WERI-Rb-1 (cell line): Measurements from ENCODE around the gene LYSMD1.

Experiments
- DNase-seq: peaks from one replicate; pipeline ENCODE4 v3.0.0-alpha.2; 2020
- H3K27ac ChIP-seq: fragments of 250-450 bp; sonication (Bioruptor Pico); 2 replicates; pipeline ENCODE4 v1.5.1; 2020; ENCODE audit warnings: mild to moderate bottlenecking, moderate library complexity
- H3K27me3 ChIP-seq: fragments of 250-450 bp; sonication (Bioruptor Pico); 2 replicates; pipeline ENCODE4 v1.5.1; 2021; ENCODE audit warnings: mild to moderate bottlenecking, low read depth, moderate library complexity; ENCODE audit not compliant: insufficient read depth, severe bottlenecking
- H3K36me3 ChIP-seq: fragments of 250-450 bp; sonication (Bioruptor Pico); 2 replicates; pipeline ENCODE4 v1.5.1; 2020; ENCODE audit warnings: mild to moderate bottlenecking, moderate library complexity
- H3K4me3 ChIP-seq: 2 replicates; pipeline ENCODE4 v1.5.1; 2011; ENCODE audit warnings: low read depth, mild to moderate bottlenecking, control low read depth, low read length
- H3K9me3 ChIP-seq: fragments of 250-450 bp; sonication (Bioruptor Pico); 2 replicates; pipeline ENCODE4 v1.5.1; 2021; ENCODE audit warnings: mild to moderate bottlenecking, moderate library complexity; ENCODE audit not compliant: severe bottlenecking
- CTCF ChIP-seq: IDR thresholded peaks from 2 replicates; pipeline ENCODE4 v1.5.1; 2011; ENCODE audit warnings: low read depth, mild to moderate bottlenecking, control low read depth, inconsistent platforms, low read length

The LYSMD1 gene

GRCh38 chr1:151176514-151177045 lies 10.9 kb upstream of the LYSMD1 start:
- H3K4me3 ChIP-seq, result no peak overlapping the region
- no peak for TF ChIP-seq CTCF
- no peak for DNase-seq
- H3K27ac ChIP-seq, result no peak overlapping the region
- peaks cover 84% of the 10 kb centered on the region for H3K36me3 ChIP-seq
- H3K9me3 ChIP-seq, result no peaks in the 10 kb centered on the region
- no peaks in the 10 kb centered on the region for H3K27me3 ChIP-seq

GRCh38 chr1:151175863-151176262 lies 10.2 kb upstream of the LYSMD1 start, which contains the start of gene TMOD4:
Gene TMOD4, minus strand, starts transcription at chr1:151175981. Its CDS starts 1,106 bp downstream, at chr1:151174875.
- peaks cover 82% of the 10 kb centered on the region for H3K36me3 ChIP-seq

GRCh38 chr1:151175041-151175741 lies 9.5 kb upstream of the LYSMD1 start:
- TF ChIP-seq CTCF, result no peak
- DNase-seq, result no peak
- Histone ChIP-seq H3K27ac (peak overlapping the region; percentile 7; the same call in 1 of the 2 replicates), H3K4me3 (no peak overlapping the region), H3K27me3 (no peaks in the 10 kb centered on the region), H3K36me3 (peaks cover 82% of the 10 kb centered on the region), H3K9me3 (no peaks in the 10 kb centered on the region)

More at GRCh38 chr1:151175863-151176262, 10.2 kb upstream of the LYSMD1 start, which contains the start of gene TMOD4:
- peak; percentile 96 for TF ChIP-seq CTCF
- Histone ChIP-seq H3K27me3 (no peaks in the 10 kb centered on the region), H3K27ac (peak within 1 kb of the TSS; percentile 7; the same call in 1 of the 2 replicates), H3K9me3 (no peaks in the 10 kb centered on the region), H3K4me3 (no peak within 1 kb of the TSS)
- DNase-seq, result peak; percentile 57

- DNase-seq, result no peak
- peaks cover 70% of the 10 kb centered on the region for H3K36me3 ChIP-seq
- H3K27ac ChIP-seq, result no peak overlapping the region; the same call in 1 of the 2 replicates
- H3K9me3 ChIP-seq, result no peaks in the 10 kb centered on the region
- H3K27me3 ChIP-seq, result no peaks in the 10 kb centered on the region
- no peak for TF ChIP-seq CTCF
- H3K4me3 ChIP-seq, result no peak overlapping the region
Observed at GRCh38 chr1:151171190-151171589, 5.5 kb upstream of the LYSMD1 start.

GRCh38 chr1:151167116-151167515 lies 1.4 kb upstream of the LYSMD1 start:
- DNase-seq, result no peak
- H3K36me3 ChIP-seq, result peaks cover 40% of the 10 kb centered on the region
- no peaks in the 10 kb centered on the region for H3K27me3 ChIP-seq
- H3K4me3 ChIP-seq, result peak overlapping the region; percentile 84
- H3K9me3 ChIP-seq, result no peaks in the 10 kb centered on the region
- H3K27ac ChIP-seq, result no peak overlapping the region
- TF ChIP-seq CTCF, result no peak
